ACC112 (cell line): ENCODE measurements around the gene DIRAS1.

ENCODE experiments used
- H2AFZ ChIP-seq: fragments of 200-600 bp; sonication (generic); one replicate; pipeline ENCODE4 v1.6.0; 2017; ENCODE audit warnings: antibody characterized with exemption, low read length; ENCODE audit not compliant: unreplicated experiment
- H3K27ac ChIP-seq: fragments of 200-600 bp; sonication (generic); 2 replicates; pipeline ENCODE4 v1.5.1; 2014; ENCODE audit warnings: low read depth, mild to moderate bottlenecking, antibody characterized with exemption, low read length, moderate library complexity
- H3K27me3 ChIP-seq: fragments of 200-600 bp; sonication (generic); 2 replicates; pipeline ENCODE4 v1.6.1; 2014; ENCODE audit warnings: mild to moderate bottlenecking, antibody characterized with exemption, low read length, moderate library complexity, mixed read lengths; ENCODE audit not compliant: insufficient read depth
- H3K36me3 ChIP-seq: fragments of 200-600 bp; sonication (generic); 2 replicates; pipeline ENCODE4 v1.6.1; 2016; ENCODE audit warnings: mild to moderate bottlenecking, antibody characterized with exemption, low read length, moderate library complexity, mixed read lengths; ENCODE audit not compliant: insufficient read depth
- H3K4me1 ChIP-seq: fragments of 200-600 bp; sonication (generic); one replicate; pipeline ENCODE4 v1.6.1; 2016; ENCODE audit warnings: low read length, mixed read lengths; ENCODE audit not compliant: insufficient read depth, unreplicated experiment, control insufficient read depth
- H3K4me3 ChIP-seq: fragments of 200-600 bp; sonication (generic); 2 replicates; pipeline ENCODE4 v1.5.1; 2014; ENCODE audit warnings: mild to moderate bottlenecking, low read depth, low read length
- H3K79me2 ChIP-seq: fragments of 200-600 bp; sonication (generic); one replicate; pipeline ENCODE4 v1.6.0; 2016; ENCODE audit warnings: low read length; ENCODE audit not compliant: control insufficient read depth, unreplicated experiment, insufficient read depth

DIRAS1 gene, protein sequence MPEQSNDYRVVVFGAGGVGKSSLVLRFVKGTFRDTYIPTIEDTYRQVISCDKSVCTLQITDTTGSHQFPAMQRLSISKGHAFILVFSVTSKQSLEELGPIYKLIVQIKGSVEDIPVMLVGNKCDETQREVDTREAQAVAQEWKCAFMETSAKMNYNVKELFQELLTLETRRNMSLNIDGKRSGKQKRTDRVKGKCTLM

DNA sequence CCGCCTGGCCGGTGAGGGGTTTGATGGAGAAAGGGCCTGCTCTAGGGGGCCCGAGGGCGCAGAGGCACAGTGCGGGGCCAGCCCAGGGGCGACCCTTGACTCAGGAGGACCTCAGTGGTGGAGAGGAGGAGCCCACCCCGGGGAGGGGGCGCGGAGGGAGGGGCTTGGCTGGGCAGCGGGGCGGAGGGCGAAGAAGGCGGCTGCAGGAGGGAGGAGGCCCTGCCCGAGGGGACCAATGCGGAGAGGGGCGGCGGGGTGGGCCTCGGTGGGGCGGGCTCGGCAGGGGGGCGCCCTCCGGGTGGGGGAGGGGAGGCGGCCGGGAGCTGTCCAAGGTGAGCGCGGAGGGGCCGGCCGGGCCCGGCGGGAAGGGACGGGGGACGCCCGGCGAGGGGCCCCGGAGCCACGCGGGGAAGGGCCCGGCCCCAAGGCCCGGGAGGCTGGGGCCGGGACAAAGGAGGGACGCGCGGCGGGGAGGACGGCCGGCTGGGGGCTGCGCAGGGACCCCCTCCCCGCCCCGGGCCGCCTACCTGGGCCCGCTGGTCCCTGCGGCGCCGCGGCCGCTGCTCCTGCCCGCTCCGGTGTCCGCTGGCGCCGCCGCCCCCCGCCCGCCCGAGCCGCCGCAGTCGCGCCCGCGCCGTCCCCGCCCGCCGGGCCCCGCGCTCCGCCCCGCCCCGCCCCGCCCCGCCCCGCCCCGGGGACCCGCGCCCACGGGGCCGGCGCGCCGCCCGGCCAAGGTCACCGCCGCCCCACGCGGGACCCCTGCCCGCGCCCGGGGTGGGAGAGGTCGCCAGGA is at the start of gene DIRAS1:
TSS of gene DIRAS1 (minus strand) at position 596 of the 793 bp plus-strand sequence. CDS start 3,566 bp downstream, outside the sequence.
- Histone ChIP-seq H3K27ac (no peak within 1 kb of the TSS), H3K27me3 (peaks cover 24% of the 10 kb centered on the region), H3K79me2 (no peaks in the 10 kb centered on the region), H3K36me3 (no peaks in the 10 kb centered on the region), H3K4me3 (peak within 1 kb of the TSS; percentile 37), H3K4me1 (peaks cover 8% of the 10 kb centered on the region), H2AFZ (no peak within 1 kb of the TSS)

DNA sequence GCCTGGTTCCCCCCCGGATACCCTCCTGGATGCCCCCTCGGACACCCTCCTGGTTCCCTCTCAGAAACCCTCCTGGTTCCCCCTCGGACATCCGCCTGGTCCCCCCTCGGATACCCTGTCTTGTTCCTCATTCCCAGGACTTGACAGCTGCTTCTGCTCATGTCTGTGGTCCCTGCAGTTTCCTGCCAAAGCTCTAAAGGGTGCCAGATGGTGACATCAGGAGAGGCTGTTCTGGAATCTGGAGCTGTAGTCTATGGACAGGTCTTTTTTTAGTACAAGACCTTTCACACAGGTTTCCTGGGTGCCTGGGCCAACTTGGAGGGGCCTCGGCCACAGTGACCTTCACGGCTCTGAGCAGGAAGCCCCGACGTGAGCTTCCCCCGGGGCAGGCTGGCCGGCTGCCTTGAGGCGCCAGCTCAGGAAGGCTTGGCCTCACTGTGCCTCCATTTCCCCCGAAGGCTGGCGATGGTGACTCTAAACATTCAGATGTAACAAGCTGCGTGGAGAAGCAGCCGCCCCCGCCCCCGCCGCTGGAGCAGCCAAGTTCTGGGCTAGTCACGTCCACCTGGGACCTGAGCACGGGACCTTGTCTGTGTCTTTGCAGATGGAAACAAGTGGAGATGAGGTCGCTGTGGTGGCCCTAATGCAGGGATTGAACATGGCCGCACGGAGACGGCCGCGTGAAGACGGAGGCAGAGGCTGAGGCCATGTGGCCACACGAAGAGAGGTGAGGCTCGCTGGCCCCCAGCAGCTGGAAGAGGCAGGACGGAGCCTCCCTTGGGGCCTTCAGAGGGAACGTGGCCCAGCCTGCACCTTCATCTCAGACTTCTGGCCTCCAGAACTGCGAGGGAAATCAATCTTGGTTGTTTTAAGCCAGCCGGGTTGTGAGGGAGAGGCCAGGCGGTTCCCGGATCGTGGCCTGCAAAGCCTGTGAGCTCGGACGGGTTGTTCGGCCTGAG is 49.2 kb upstream of the DIRAS1 start:
- Histone ChIP-seq H3K27ac (no peak overlapping the region), H2AFZ (no peak overlapping the region), H3K36me3 (no peaks in the 10 kb centered on the region), H3K79me2 (peaks cover 53% of the 10 kb centered on the region), H3K4me1 (peaks cover 4% of the 10 kb centered on the region), H3K27me3 (no peaks in the 10 kb centered on the region), H3K4me3 (no peak overlapping the region)

DNA sequence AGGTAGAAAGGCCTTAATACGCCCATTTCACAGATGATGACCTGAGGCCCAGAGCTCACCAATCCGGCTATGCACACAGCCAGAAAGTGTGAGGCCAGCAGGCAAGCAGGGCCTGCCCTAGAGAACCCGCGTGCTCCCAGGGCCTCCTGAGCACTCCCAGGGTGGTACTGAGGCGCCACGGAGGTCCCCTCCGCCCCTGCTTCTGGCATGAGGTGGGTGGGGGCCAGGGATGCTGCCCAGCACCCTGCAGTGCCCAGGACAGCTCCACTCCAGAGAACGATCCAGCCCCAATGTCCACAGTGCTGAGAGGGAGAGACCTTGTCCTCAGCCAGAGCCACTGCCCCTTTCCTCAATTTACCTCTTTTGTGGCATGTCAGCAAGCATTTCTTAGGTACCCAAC is 48.0 kb upstream of the DIRAS1 start:
- H3K27ac ChIP-seq: no peak overlapping the region
- peaks cover 41% of the 10 kb centered on the region for H3K79me2 ChIP-seq
- H3K4me1 ChIP-seq: no peaks in the 10 kb centered on the region
- no peak overlapping the region for H3K4me3 ChIP-seq
- H2AFZ ChIP-seq: no peak overlapping the region
- no peaks in the 10 kb centered on the region for H3K36me3 ChIP-seq
- no peaks in the 10 kb centered on the region for H3K27me3 ChIP-seq

DNA sequence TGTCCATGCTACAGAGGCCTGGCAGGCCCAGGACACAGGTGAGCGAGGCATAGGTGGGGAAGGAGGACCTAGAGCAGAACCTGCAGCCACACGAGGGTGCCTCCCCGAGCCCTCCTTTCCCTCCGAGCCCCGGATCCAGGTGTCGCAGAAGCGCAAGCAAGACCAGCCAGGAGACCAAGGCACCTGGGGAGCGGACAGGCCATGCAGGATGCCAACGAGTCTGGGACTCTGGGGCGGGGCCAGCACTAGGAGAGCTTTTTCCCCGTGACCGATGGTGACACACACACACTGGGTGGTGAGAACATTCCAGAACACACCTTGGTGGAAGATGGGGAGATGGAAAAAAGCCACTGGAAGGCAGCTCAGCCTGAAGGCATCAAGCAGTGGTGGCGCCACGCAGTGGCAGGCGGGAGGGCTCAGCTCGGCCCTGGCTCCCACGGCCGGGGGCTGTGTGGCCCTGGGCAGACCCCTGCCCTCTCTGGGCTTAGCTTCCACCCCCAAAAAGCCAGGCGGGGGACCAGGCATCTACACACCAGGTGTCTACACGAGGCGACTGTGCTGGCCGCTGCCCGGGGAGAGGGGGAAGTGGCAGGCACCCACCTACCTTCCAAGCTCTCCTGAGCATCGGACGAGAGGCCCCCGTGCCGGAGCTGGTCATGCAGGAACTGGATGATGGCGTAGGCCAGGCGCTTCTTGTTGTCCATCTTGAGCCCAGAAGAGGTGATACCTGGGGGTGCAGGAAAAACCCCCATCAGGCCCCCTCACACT is 47.4 kb upstream of the DIRAS1 start:
- no peak overlapping the region for H2AFZ ChIP-seq
- no peak overlapping the region for H3K4me3 ChIP-seq
- H3K4me1 ChIP-seq: no peaks in the 10 kb centered on the region
- H3K79me2 ChIP-seq: peaks cover 37% of the 10 kb centered on the region
- H3K27me3 ChIP-seq: no peaks in the 10 kb centered on the region
- no peaks in the 10 kb centered on the region for H3K36me3 ChIP-seq
- no peak overlapping the region for H3K27ac ChIP-seq

DNA sequence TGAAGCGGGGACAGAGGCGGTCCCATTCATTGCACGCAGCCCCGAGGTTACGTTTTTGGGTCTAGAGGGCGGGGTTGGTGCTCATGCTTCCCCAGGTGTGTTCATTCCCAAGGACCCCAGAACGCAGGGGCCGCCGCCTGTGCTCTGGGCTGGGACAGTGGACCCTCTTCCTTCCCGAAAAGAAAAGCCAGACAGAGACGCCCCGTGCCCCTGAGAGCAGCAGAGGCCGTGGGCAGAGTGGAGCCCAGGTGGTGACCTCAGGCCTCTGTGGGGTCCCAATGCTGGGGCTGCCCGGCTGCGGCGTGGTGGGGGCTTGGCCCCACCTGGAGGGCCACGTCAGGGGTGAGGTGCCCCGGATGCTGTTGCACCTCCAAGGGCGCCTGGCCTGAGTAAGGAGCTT is 46.5 kb upstream of the DIRAS1 start:
- no peak overlapping the region for H3K27ac ChIP-seq
- no peak overlapping the region for H2AFZ ChIP-seq
- no peaks in the 10 kb centered on the region for H3K4me1 ChIP-seq
- no peaks in the 10 kb centered on the region for H3K27me3 ChIP-seq
- H3K36me3 ChIP-seq: no peaks in the 10 kb centered on the region
- H3K79me2 ChIP-seq: peaks cover 37% of the 10 kb centered on the region
- no peak overlapping the region for H3K4me3 ChIP-seq

DNA sequence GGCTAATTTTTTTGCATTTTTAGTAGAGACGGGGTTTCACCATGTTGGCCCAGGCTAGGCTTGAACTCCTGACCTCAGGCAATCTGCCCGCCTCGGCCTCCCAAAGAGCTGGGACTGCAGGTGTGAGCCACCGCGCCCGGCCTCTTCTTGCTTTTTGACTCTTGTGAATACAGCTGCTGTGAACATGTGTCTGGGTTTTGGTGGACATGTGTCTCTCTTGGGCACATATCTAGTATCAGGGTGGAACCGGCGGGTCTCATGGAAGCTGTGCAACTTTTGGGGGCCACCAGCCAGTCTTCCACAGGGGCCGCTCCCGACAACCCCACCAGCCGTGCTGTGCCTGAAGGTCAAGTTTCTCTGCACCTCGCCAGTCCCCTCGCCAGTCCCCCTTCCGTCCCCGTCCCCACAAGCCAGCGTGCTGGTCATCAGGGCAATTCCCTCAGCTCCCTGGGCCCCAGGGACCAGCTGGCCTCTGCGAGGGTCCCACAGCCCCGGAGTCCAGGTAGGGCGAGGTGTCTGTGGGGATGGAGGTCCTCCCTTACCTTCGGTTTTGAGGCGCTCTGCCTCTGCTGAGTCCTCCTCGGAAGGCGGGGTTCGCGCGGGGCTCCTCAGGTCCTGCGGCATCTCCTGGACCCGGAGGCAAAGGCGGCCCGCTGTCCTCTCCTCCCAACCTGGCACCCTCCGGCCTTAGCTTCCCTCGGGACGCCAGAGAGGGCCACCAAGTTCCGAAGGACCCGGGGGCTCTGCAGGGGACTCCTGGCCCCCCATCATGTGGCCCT is 45.6 kb upstream of the DIRAS1 start:
- Histone ChIP-seq H3K27me3 (no peaks in the 10 kb centered on the region), H3K36me3 (no peaks in the 10 kb centered on the region), H3K79me2 (peaks cover 28% of the 10 kb centered on the region), H3K27ac (no peak overlapping the region), H2AFZ (no peak overlapping the region), H3K4me1 (no peaks in the 10 kb centered on the region), H3K4me3 (no peak overlapping the region)

DNA sequence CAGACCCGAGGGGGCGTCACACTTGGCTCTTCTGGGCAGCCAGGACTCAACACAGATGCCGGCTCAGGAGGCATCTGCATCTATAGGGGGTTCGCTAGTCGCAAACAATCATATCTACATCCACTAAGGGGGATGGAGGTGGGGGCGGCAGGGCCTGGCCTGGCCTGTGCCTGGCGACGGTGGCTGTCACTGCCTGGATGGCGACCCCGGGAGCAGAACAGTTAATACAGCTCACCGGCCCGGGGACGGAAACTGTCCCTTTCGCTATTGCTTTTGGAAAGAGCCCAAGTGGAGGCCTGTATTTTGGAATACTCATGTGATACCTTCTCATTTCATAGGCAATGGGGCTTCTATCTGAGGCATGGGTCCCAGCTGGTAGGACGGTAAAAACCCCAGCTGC is 44.2 kb upstream of the DIRAS1 start:
- H2AFZ ChIP-seq: no peak overlapping the region
- no peak overlapping the region for H3K27ac ChIP-seq
- H3K36me3 ChIP-seq: no peaks in the 10 kb centered on the region

DNA sequence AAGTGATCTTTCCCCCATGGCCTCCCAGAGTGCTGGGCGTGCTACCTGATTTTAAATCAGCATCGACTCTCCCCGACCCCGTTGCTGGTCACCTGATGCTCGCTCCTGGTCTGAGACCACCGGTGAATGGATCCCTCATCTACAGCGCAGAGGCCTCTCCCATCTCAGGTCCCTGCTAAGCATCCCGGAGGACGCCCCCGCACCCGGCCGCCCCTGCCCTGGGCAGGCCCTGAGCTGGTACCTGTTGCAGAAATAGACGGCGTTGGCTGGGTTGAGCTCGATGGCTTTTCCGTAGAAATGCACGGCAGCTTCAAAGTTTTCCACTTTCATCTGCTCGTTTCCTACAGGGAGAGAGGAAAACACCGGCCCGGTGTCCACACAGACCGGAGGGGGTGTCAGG is 43.8 kb upstream of the DIRAS1 start:
- Histone ChIP-seq H3K36me3 (no peaks in the 10 kb centered on the region), H3K27ac (no peak overlapping the region), H2AFZ (no peak overlapping the region), H3K4me3 (no peak overlapping the region), H3K4me1 (no peaks in the 10 kb centered on the region), H3K79me2 (peaks cover 12% of the 10 kb centered on the region), H3K27me3 (no peaks in the 10 kb centered on the region)

More for the DNA sequence above, 44.2 kb upstream of the DIRAS1 start:
- Histone ChIP-seq H3K27me3 (no peaks in the 10 kb centered on the region), H3K4me3 (no peak overlapping the region), H3K79me2 (peaks cover 16% of the 10 kb centered on the region), H3K4me1 (no peaks in the 10 kb centered on the region)

DNA sequence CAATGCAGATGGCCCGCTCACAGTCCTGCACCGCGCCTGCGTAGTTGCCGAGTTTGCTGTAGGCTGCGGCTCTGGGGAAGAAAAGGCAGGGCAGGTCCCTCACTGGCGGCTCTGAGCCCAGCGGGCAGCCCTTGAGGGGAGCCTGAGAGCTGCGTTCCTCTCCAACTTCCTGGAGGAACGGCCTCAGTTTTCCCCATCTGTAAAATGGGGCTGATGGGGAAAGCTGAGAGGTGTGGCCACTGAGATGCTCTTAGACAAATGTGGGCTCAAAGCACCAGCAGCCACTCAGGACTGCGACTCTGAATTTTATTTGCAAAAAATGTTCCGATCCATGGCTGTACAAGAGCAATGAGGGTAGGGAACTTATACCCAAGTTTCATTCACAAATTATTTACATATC is 42.5 kb upstream of the DIRAS1 start:
- no peak overlapping the region for H3K27ac ChIP-seq
- no peaks in the 10 kb centered on the region for H3K4me1 ChIP-seq
- H3K79me2 ChIP-seq: peaks cover 3% of the 10 kb centered on the region
- H3K4me3 ChIP-seq: no peak overlapping the region
- 0 out of 2 replicates have a peak, but pooled peaks cover under 1% of the 10 kb centered on the region for H3K36me3 ChIP-seq
- H2AFZ ChIP-seq: no peak overlapping the region
- no peaks in the 10 kb centered on the region for H3K27me3 ChIP-seq
